ENCODE measurements around the gene TP53BP2.

DNA sequence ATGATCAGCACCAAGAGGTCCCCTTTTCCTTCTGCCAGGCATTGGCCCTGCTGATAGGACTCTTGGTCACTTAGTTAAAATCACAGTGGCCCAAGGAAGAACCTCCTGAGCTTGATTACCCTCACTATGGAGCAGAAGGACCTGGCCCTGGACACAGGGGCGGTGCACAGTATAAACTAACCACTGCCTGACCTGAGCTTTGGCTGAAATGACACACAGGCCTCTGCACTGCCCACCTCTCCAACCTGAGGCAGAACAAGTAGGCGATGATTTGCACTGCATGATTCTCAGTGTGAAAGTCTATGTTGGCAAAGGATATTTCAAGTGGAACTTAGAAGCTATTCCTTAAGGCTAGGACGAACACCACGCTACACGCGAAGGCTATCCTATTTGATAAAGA lies 84.9 kb downstream of the TP53BP2 start:
- TF ChIP-seq CTCF (conservative IDR thresholded peaks at IDR 0.05; ENCODE audit: low read length): no peak
- TF ChIP-seq EZH2phosphoT487 (IDR thresholded peaks at IDR 0.05; ENCODE audit: borderline replicate concordance, low read depth, low read length): no peak

Measured in OCI-LY7 (cell line).